Psoas muscle (tissue), 8 donors: ENCODE measurements around the gene RETSAT. TPM values are rescaled to one million over a fixed set of nuclear protein-coding genes. Genes with fewer than 3 reads are reported as not detected.
"Not testable (repeated sequence)": the region's sequence is repeated elsewhere in the genome, so short reads cannot be mapped to it uniquely, and the experiment has no call there.

Experiments used
- ATAC-seq, 4 donors: fragments of 200-7000 bp; cut with Tn5 transposase; one replicate each; pipeline ENCODE4 v1.9.1; 2020; ENCODE audit warnings: moderate library complexity in 3 of 4, mild to moderate bottlenecking in 2 of 4
- DNase-seq, 2 donors: peaks; one replicate each; pipeline ENCODE4 v3.0.0-alpha.2; 2020
- H3K27ac ChIP-seq: fragments of 200-600 bp; one replicate; pipeline ENCODE4 v1.8.0; 2022
- H3K27me3 ChIP-seq, 3 donors: fragments of 200-600 bp in 1 of 3; one replicate each; pipeline versions ENCODE4 v1.6.1 to v1.8.0; 2013 to 2022; ENCODE audit warnings: low read length in 2 of 3, mild to moderate bottlenecking in 2 of 3, moderate library complexity in 1 of 3; ENCODE audit not compliant: insufficient read depth in 3 of 3
- H3K36me3 ChIP-seq, 2 donors: fragments of 200-600 bp in 1 of 2; one replicate each; pipeline versions ENCODE4 v1.6.1 to v1.8.0; 2013 to 2022; ENCODE audit warnings: low read depth in 1 of 2, mild to moderate bottlenecking in 1 of 2, moderate library complexity in 1 of 2; ENCODE audit not compliant: insufficient read depth in 1 of 2
- H3K4me1 ChIP-seq: fragments of 200-600 bp; one replicate; pipeline ENCODE4 v1.8.0; 2022
- H3K4me3 ChIP-seq: fragments of 200-600 bp; one replicate; pipeline ENCODE4 v1.8.0; 2022; ENCODE audit warnings: mild to moderate bottlenecking
- H3K9me3 ChIP-seq: fragments of 200-600 bp; one replicate; pipeline ENCODE4 v1.8.0; 2022
- CTCF ChIP-seq: fragments of 200-600 bp; IDR thresholded peaks from one replicate; pipeline ENCODE4 v1.8.0; 2022; ENCODE audit warnings: antibody characterized with exemption
- WGBS, 3 donors: extraction: QIAGEN DNeasy Blood & Tissue Kit; methylation state at CpG; one replicate each; pipeline versions ENCODE4 v1.1.6 to v1.1.7; 2013; 5-methylcytosine and 5-hydroxymethylcytosine counted together
- intact Hi-C, 2 donors: fragments of 100-400 bp; cut with DNase I; formaldehyde crosslinking; loops; one replicate each; pipeline versions ENCODE4 v1.11.0 to v1.14.2; 2022
- polyA plus RNA-seq, 3 donors: library from polyadenylated mRNA; stranded (reverse); fragments of 200-250 nt; gene quantifications; one replicate each; pipeline ENCODE4 v1.2.3, GENCODE V29; 2013
- total RNA-seq, 4 donors: library from RNA; stranded (reverse); fragmentation: NEBNext Ultra II Directional in 2 of 4; extraction: Animal tissue kit (Norgen Biotek cat#: 25700) in 2 of 4; gene quantifications; one replicate each; pipeline versions ENCODE4 v1.2.1 to v1.2.4, GENCODE V29; 2021 to 2023
- donor health status: healthy with polysubstance abuse.
- donor health status: DM: no; HTN: no; CAD: no; lungs with moderate emphysema.
- donor health status: Bipolar disorder and iron deficiency.
- donor health status: healthy.
- donor health status: DM: yes; HTN: yes; CAD: no.
- donor health status: DM: no; HTN: no; CAD: no.
- donor health status: DM: no; HTN: no; CAD: no.
- donor health status: DM: yes; HTN: yes; CAD: no.

Gene RETSAT
- total and polyA plus RNA-seq, 7 donors, result 28.3 to 115 (median 45.6) TPM

GRCh38 chr2:85368921-85369320, 14.6 kb upstream of the RETSAT start:
- intact Hi-C loops, result no loop called here
- Histone ChIP-seq H3K4me3 (no peak overlapping the region), H3K27ac (no peak overlapping the region), H3K9me3 (no peaks in the 10 kb centered on the region), H3K27me3 (no peaks in the 10 kb centered on the region), H3K4me1 (no peaks in the 10 kb centered on the region), H3K36me3 (peaks cover 0 to 73% of the 10 kb centered on the region in 2 donors)
- no peak for TF ChIP-seq CTCF
- DNase-seq (no peak), ATAC-seq (no peak)

GRCh38 chr2:85367180-85367579, 12.9 kb upstream of the RETSAT start:
- WGBS, 3 donors, result 83 to 92% (median 87%) methylated on average over 5 of the region's 5 CpGs
- no peak overlapping the region for H3K27ac ChIP-seq
- no peak for TF ChIP-seq CTCF
- intact Hi-C loops, result no loop called here
- DNase-seq, result no peak
- H3K4me3 ChIP-seq, result no peak overlapping the region
- no peaks in the 10 kb centered on the region for H3K27me3 ChIP-seq
- no peak for ATAC-seq
- H3K9me3 ChIP-seq, result no peaks in the 10 kb centered on the region
- peaks cover 0 to 73% of the 10 kb centered on the region in 2 donors for H3K36me3 ChIP-seq
- no peaks in the 10 kb centered on the region for H3K4me1 ChIP-seq

GRCh38 chr2:85362653-85363387, 8.5 kb upstream of the RETSAT start:
- DNase-seq, H3K4me3 ChIP-seq, ATAC-seq, intact Hi-C loops, H3K27me3 ChIP-seq, H3K27ac ChIP-seq, H3K9me3 ChIP-seq, H3K4me1 ChIP-seq: not testable (repeated sequence)
- 80 to 90% (median 81%) methylated on average over 5 of the region's 5 CpGs for WGBS, 3 donors
- H3K36me3 ChIP-seq, result peaks cover 0 to 73% of the 10 kb centered on the region in 2 donors

DNA sequence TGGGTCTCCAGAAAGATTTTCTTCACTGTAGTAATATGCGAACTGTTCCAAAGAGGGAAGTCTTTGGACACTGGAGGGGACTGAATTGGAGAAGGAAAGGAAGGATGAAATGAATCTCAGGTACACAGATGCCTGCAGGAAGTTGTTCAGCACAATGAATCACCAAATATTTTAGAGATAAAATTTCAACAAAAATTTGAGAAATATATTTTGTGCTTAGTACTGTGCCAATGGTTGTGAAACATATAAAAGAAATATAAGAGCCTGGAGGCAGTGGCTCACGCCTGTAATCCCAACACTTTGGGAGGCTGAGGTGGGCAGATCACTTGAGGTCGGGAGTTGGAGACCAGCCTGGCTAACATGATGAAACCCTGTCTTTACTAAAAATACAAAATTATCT, 3.4 kb upstream of the RETSAT start:
- TF ChIP-seq CTCF, result no peak
- WGBS, 3 donors, result 75 to 77% (median 77%) methylated on average over 3 of the region's 3 CpGs
- intact Hi-C loops, result no loop called here
- Histone ChIP-seq H3K27ac (peak overlapping the region; percentile 90), H3K4me3 (peak overlapping the region; percentile 6), H3K36me3 (peaks cover 0 to 61% of the 10 kb centered on the region in 2 donors), H3K27me3 (no peaks in the 10 kb centered on the region), H3K4me1 (peaks cover 34% of the 10 kb centered on the region), H3K9me3 (no peaks in the 10 kb centered on the region)
- DNase-seq (no peak), ATAC-seq (no peak)

GRCh38 chr2:85356186-85356585, 1.9 kb upstream of the RETSAT start:
- peak overlapping the region; percentile 6 for H3K4me3 ChIP-seq

More at GRCh38 chr2:85356186-85356585, 1.9 kb upstream of the RETSAT start:
- Histone ChIP-seq H3K27me3 (no peaks in the 10 kb centered on the region), H3K27ac (peak overlapping the region; percentile 90), H3K4me1 (peaks cover 42% of the 10 kb centered on the region), H3K36me3 (peaks cover 0 to 53% of the 10 kb centered on the region in 2 donors), H3K9me3 (no peaks in the 10 kb centered on the region)
- ATAC-seq (no peak), DNase-seq (no peak)
- intact Hi-C loops, result no loop called here
- no peak for TF ChIP-seq CTCF
- WGBS, 3 donors, result 69 to 87% (median 76%) methylated on average over 2 of the region's 2 CpGs
